Liver (tissue), 3 donors: ENCODE data around the gene ADCY2.

ENCODE experiments used
- CTCF ChIP-seq: fragments of 150-350 bp; IDR thresholded peaks from 2 replicates; pipeline ENCODE4 v1.5.1; 2017; ENCODE audit warnings: improper control_type of control experiment, low read depth, low read length; ENCODE audit not compliant: missing input control
- YY1 ChIP-seq: IDR thresholded peaks from 2 replicates; pipeline ENCODE4 v1.6.1; 2016; ENCODE audit warnings: antibody characterized with exemption, mild to moderate bottlenecking
- TF ChIP-seq, protein P1 (sequence below): IDR thresholded peaks from 2 replicates; pipeline ENCODE4 v1.6.1; 2016; ENCODE audit warnings: antibody characterized with exemption
- donor health status: healthy.
- donor health status: healthy.

GRCh38 chr5:7412409-7412808 is 16.5 kb downstream of the ADCY2 start:
- TF ChIP-seq, protein P1, sequence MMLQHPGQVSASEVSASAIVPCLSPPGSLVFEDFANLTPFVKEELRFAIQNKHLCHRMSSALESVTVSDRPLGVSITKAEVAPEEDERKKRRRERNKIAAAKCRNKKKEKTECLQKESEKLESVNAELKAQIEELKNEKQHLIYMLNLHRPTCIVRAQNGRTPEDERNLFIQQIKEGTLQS, result no peak
- TF ChIP-seq CTCF (no peak), YY1 (no peak)
